ENCODE results near the gene CAVIN3. TPM values are rescaled to one million over a fixed set of nuclear protein-coding genes. Genes with fewer than 3 reads are reported as not detected.

The CAVIN3 gene
- total and polyA plus RNA-seq, 9 of the 15 experiments (the other 6 are each of a cell fraction or from before 2014, with no cell fraction given), result 0.13 TPM; not detected in 8

DNA sequence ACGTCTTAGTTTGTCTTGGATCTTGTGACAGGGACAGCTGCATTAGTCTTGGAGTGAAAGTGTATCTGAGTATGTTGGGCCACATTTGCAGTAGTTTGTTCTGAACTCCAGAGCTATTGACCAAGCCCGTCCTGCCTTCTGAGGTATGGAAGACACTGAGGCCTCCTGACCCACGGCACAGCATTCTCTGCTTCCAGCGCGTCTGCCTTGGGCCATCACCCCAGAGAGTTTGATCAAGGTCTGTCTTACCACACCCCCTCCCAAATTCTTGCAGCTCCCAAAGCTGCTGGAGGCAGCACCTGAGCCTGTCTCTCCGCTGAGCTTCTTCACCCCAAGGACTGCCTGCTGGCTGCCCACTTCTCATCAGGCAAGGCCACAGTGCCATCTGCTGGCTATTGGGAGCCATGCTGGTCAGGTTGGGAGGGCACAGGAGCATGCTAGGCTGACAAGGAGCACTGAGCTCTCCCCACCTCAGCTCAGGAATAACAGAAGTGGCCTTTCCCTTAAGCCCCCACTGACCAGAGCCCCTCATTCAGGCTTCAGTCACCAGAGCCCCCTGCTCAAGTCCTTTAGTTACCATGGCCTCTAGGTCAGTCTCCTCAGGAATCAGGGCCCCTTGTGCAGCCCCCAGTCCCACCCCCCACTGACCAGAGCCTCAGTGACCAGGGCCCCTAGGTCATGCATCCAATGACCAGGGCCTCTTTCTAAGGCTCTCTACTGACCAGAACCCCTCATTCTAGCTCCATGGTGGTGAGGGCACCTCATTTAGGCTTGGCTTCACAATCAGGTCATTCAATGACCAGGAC, 42.8 kb upstream of the CAVIN3 start (continued):
- TF ChIP-seq STAG1 (CRISPR knock-in tag; IDR thresholded peaks at IDR 0.05; ENCODE audit: borderline replicate concordance), result peak; percentile 82; the same call in 1 of the 2 replicates
- TF ChIP-seq, protein P1, sequence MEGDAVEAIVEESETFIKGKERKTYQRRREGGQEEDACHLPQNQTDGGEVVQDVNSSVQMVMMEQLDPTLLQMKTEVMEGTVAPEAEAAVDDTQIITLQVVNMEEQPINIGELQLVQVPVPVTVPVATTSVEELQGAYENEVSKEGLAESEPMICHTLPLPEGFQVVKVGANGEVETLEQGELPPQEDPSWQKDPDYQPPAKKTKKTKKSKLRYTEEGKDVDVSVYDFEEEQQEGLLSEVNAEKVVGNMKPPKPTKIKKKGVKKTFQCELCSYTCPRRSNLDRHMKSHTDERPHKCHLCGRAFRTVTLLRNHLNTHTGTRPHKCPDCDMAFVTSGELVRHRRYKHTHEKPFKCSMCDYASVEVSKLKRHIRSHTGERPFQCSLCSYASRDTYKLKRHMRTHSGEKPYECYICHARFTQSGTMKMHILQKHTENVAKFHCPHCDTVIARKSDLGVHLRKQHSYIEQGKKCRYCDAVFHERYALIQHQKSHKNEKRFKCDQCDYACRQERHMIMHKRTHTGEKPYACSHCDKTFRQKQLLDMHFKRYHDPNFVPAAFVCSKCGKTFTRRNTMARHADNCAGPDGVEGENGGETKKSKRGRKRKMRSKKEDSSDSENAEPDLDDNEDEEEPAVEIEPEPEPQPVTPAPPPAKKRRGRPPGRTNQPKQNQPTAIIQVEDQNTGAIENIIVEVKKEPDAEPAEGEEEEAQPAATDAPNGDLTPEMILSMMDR (IDR thresholded peaks at IDR 0.05 in 2 of 3, conservative IDR thresholded peaks at IDR 0.05 in 1 of 3; ENCODE audit: insufficient read depth in 2 of 3, low read depth in 1 of 3, low read length in 3 of 3), result peak; percentile 85 to 87 (median 86)

DNA sequence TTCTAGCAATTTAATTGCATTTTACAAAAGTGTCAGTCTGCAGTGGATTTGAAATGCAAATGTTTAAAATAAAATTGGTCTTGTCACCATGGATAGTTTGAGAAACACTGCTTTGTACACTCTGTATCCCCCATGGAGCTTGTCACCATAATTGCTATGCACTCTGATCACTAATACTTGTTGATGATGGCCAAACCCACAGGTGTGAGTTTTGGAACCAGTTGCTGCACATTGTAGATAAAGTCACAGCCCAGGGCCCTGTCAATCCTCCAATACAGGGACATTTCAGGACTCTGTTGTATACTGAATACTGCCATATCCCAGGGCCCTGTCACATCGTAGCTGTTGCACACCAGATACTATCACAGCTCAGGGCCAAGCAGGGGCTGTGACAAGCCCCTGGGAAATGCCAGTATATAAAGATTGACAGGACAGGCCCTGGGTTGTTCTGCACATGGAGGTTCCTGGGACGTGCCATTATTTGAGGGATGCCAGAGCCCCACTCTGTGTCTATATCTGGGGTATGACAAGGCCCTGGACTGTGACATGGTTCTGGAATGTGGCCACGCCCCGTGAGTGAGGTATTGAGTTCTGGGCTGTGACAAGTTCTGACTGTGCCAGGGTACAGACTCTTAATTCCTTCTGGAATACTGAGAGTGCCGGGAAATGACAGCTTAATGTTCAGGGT, 42.0 kb upstream of the CAVIN3 start:
- Histone ChIP-seq H3K27ac (ENCODE audit: extremely low read depth, low read depth, low read length) (no peak overlapping the region), H3K9me3 (replicated peaks; ENCODE audit: control insufficient read depth, insufficient read depth, low read depth, low read length) (no peaks in the 10 kb centered on the region), H3K4me2 (ENCODE audit: insufficient read depth, low read length) (no peak overlapping the region), H4K20me1 (replicated peaks; ENCODE audit: control insufficient read depth, insufficient read depth, low read length) (no peaks in the 10 kb centered on the region), H3K9me1 (ENCODE audit: control insufficient read depth, insufficient read depth, low read length) (no peaks in the 10 kb centered on the region), H3K9ac (ENCODE audit: insufficient read depth in 1 of 2, low read depth in 2 of 2, low read length in 2 of 2) (no peak overlapping the region), H3K79me2 (ENCODE audit: control insufficient read depth, insufficient read depth, low read length) (no peaks in the 10 kb centered on the region), H3K4me1 (replicated peaks in 1 of 2; ENCODE audit: control insufficient read depth in 2 of 2, insufficient read depth in 2 of 2, low read length in 2 of 2) (no peaks in the 10 kb centered on the region), H3K36me3 (ENCODE audit: control insufficient read depth, insufficient read depth, low read length) (no peaks in the 10 kb centered on the region), H2AFZ (ENCODE audit: low read depth, low read length) (no peak overlapping the region), H3K4me3 (no peak overlapping the region), H3K27me3 (ENCODE audit: control insufficient read depth in 2 of 2, insufficient read depth in 2 of 2, low read length in 2 of 2) (peaks cover 8 to 9% of the 10 kb centered on the region in 2 experiments; a peak in 2 of 5 replicates)
- ChIA-PET POLR2A (interaction anchor here (1.0 to 1.1 kb wide), 2 partner anchors 11 to 22 kb away, joined by 3 read pairs; no protein-coding TSS in a partner anchor), CTCF (ENCODE audit: low intra/inter-chr PET ratio) (interaction anchor here (0.9 to 2.3 kb wide), 3 partner anchors 111 to 369 kb away, joined by 3 to 8 read pairs (median 4); no protein-coding TSS in a partner anchor)
- WGBS (ENCODE audit: insufficient coverage, low coverage, missing lambda C conversion rate), result 35% methylated on average over 5 of the region's 5 CpGs
- FAIRE-seq (no peak), DNase-seq (ENCODE audit: extremely low read depth in 1 of 4, low spot score in 3 of 4) (no peak), ATAC-seq (no peak)
- no TSS peak for BruUV-seq (replicated peaks)
- in situ Hi-C loops (cut with MboI) (no loop called here), intact Hi-C loops (cut with micrococcal nuclease) (loop anchor here (5.0 kb wide), 1 partner anchor 65 kb away; no protein-coding TSS in a partner anchor)
- TF ChIP-seq PHF21A (IDR thresholded peaks at IDR 0.05; ENCODE audit: borderline replicate concordance, low read depth) (no peak), MAZ (CRISPR knock-in tag; conservative IDR thresholded peaks at IDR 0.05 in 1 of 2, IDR thresholded peaks at IDR 0.05 in 1 of 2) (no peak), ZNF174 (CRISPR knock-in tag; IDR thresholded peaks at IDR 0.05) (no peak), NELFE (IDR thresholded peaks at IDR 0.05; ENCODE audit: insufficient read depth, insufficient read length) (no peak), SP2 (IDR thresholded peaks at IDR 0.05; ENCODE audit: extremely low read depth, low read depth, low read length, poor library complexity, severe bottlenecking) (no peak), SMC3 (conservative IDR thresholded peaks at IDR 0.05; ENCODE audit: insufficient read depth, low read depth, low read length) (no peak), XRCC4 (IDR thresholded peaks at IDR 0.05; ENCODE audit: extremely low read depth, insufficient read depth, insufficient read length) (no peak), ZNF408 (CRISPR knock-in tag; IDR thresholded peaks at IDR 0.05; ENCODE audit: low read depth) (no peak), CEBPB (tag; IDR thresholded peaks at IDR 0.05) (no peak), RBM34 (IDR thresholded peaks at IDR 0.05; ENCODE audit: borderline replicate concordance, insufficient read depth, low read length) (no peak), PTTG1 (tag; IDR thresholded peaks at IDR 0.05; ENCODE audit: low read depth) (no peak)
- TF ChIP-seq, protein P2, sequence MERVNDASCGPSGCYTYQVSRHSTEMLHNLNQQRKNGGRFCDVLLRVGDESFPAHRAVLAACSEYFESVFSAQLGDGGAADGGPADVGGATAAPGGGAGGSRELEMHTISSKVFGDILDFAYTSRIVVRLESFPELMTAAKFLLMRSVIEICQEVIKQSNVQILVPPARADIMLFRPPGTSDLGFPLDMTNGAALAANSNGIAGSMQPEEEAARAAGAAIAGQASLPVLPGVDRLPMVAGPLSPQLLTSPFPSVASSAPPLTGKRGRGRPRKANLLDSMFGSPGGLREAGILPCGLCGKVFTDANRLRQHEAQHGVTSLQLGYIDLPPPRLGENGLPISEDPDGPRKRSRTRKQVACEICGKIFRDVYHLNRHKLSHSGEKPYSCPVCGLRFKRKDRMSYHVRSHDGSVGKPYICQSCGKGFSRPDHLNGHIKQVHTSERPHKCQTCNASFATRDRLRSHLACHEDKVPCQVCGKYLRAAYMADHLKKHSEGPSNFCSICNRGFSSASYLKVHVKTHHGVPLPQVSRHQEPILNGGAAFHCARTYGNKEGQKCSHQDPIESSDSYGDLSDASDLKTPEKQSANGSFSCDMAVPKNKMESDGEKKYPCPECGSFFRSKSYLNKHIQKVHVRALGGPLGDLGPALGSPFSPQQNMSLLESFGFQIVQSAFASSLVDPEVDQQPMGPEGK (CRISPR knock-in tag; IDR thresholded peaks at IDR 0.05; ENCODE audit: borderline replicate concordance), result no peak

Data from K562 (cell line).